Measurements from ENCODE around the gene SRGN. TPM values are rescaled to one million over a fixed set of nuclear protein-coding genes. Genes with fewer than 3 reads are reported as not detected.
A peak's percentile ranks its signal among the peaks of the same experiment; 100 is the strongest.
"Not testable (repeated sequence)": the region's sequence is repeated elsewhere in the genome, so short reads cannot be mapped to it uniquely, and the experiment has no call there.

The SRGN gene
- polyA plus RNA-seq (2013, experiment 1 of 2; ENCODE audit: insufficient read length), result 6.3 TPM
- 7.0 TPM for polyA plus RNA-seq (2013, experiment 2 of 2; ENCODE audit: insufficient read length)

GRCh38 chr10:69087590-69088470 is at the start of gene SRGN:
TSS of gene SRGN (plus strand) at chr10:69088103. CDS start at chr10:69088158, 55 bp downstream.
- DNase-seq, result peak; percentile 49

GRCh38 chr10:69040904-69041303 is 47.0 kb upstream of the SRGN start:
- DNase-seq, result not testable (repeated sequence)

- no peak for DNase-seq
Measured at GRCh38 chr10:69042417-69042816, 45.5 kb upstream of the SRGN start.

GRCh38 chr10:69042838-69043237 is 45.1 kb upstream of the SRGN start:
- no peak for DNase-seq

GRCh38 chr10:69043931-69044531 is 43.9 kb upstream of the SRGN start:
- DNase-seq, result no peak

GRCh38 chr10:69044546-69044945 is 43.4 kb upstream of the SRGN start:
- DNase-seq, result no peak

- no peak for DNase-seq
Measured at GRCh38 chr10:69045441-69046300, 42.2 kb upstream of the SRGN start.

GRCh38 chr10:69047111-69047832 is 40.6 kb upstream of the SRGN start:
- no peak for DNase-seq

- DNase-seq, result peak; percentile 43
Measured at GRCh38 chr10:69048103-69048502, 39.8 kb upstream of the SRGN start.

- no peak for DNase-seq
Measured at GRCh38 chr10:69049566-69049961, 38.3 kb upstream of the SRGN start.

GRCh38 chr10:69051303-69051702 is 36.6 kb upstream of the SRGN start:
- DNase-seq, result peak; percentile 50

- no peak for DNase-seq
Measured at GRCh38 chr10:69051710-69052487, 36.0 kb upstream of the SRGN start.

GRCh38 chr10:69052736-69053135 is 35.2 kb upstream of the SRGN start:
- no peak for DNase-seq

- no peak for DNase-seq
Measured at GRCh38 chr10:69055241-69055640, 32.7 kb upstream of the SRGN start.

- no peak for DNase-seq
Measured at GRCh38 chr10:69056129-69056528, 31.8 kb upstream of the SRGN start.

GRCh38 chr10:69056536-69057260 is 31.2 kb upstream of the SRGN start:
- no peak for DNase-seq

GRCh38 chr10:69057261-69057950 is 30.5 kb upstream of the SRGN start:
- DNase-seq, result no peak

GRCh38 chr10:69057951-69058297 is 30.0 kb upstream of the SRGN start:
- DNase-seq, result peak; percentile 69

GRCh38 chr10:69060127-69060798 is 27.6 kb upstream of the SRGN start:
- DNase-seq, result no peak

Measured in fibroblast of skin of abdomen (primary cell).